DND-41 (cell line): ENCODE data around the gene BRIP1.

Experiments used
- ATAC-seq: fragments of 200-7000 bp; cut with Tn5 transposase; 3 replicates; pipeline ENCODE4 v1.9.1; 2021; ENCODE audit warnings: low read depth; ENCODE audit not compliant: insufficient read depth
- DNase-seq: peaks from one replicate; pipeline ENCODE4 v3.0.0-alpha.2; 2020
- H2AFZ ChIP-seq: 2 replicates; pipeline ENCODE4 v1.6.0; 2012; ENCODE audit warnings: low read depth, low read length
- H3K27ac ChIP-seq: 2 replicates; pipeline ENCODE4 v1.5.1; 2012; ENCODE audit warnings: low read length, inconsistent platforms
- H3K27me3 ChIP-seq: fragments of 200-600 bp; sonication (generic); 2 replicates; pipeline ENCODE4 v1.6.0; 2012; ENCODE audit warnings: low read length, mild to moderate bottlenecking, inconsistent platforms; ENCODE audit not compliant: insufficient read depth, poor library complexity
- H3K36me3 ChIP-seq: 2 replicates; pipeline ENCODE4 v1.5.1; 2012; ENCODE audit warnings: low read length, inconsistent platforms; ENCODE audit not compliant: insufficient read depth
- H3K4me1 ChIP-seq: 2 replicates; pipeline ENCODE4 v1.5.1; 2012; ENCODE audit warnings: mild to moderate bottlenecking, low read length; ENCODE audit not compliant: insufficient read depth
- H3K4me2 ChIP-seq: 2 replicates; pipeline ENCODE4 v1.6.0; 2012; ENCODE audit warnings: mild to moderate bottlenecking, moderate library complexity, low read length, inconsistent platforms; ENCODE audit not compliant: insufficient read depth
- H3K4me3 ChIP-seq, 2 experiments: fragments of 200-600 bp in 1 of 2; shearing (Covaris generic) in 1 of 2; 2 replicates each; pipeline ENCODE4 v1.5.1; 2012 to 2016; ENCODE audit warnings: inconsistent platforms in 2 of 2, low read length in 2 of 2, mild to moderate bottlenecking in 2 of 2, low read depth in 1 of 2, moderate library complexity in 1 of 2
- H3K79me2 ChIP-seq: 2 replicates; pipeline ENCODE4 v1.6.0; 2012; ENCODE audit warnings: low read length, inconsistent platforms; ENCODE audit not compliant: insufficient read depth
- H3K9ac ChIP-seq: 2 replicates; pipeline ENCODE4 v1.6.0; 2012; ENCODE audit warnings: low read depth, mild to moderate bottlenecking, inconsistent platforms, low read length, moderate library complexity
- H3K9me3 ChIP-seq: 2 replicates; pipeline ENCODE4 v1.5.1; 2012; ENCODE audit warnings: low read length, moderate library complexity, mild to moderate bottlenecking, inconsistent platforms; ENCODE audit not compliant: insufficient read depth, severe bottlenecking
- H4K20me1 ChIP-seq: 2 replicates; pipeline ENCODE4 v1.6.0; 2012; ENCODE audit warnings: low read length; ENCODE audit not compliant: insufficient read depth
- CTCF ChIP-seq: IDR thresholded peaks from 2 replicates; pipeline ENCODE4 v1.5.1; 2012; ENCODE audit warnings: borderline replicate concordance, low read length, moderate library complexity, mild to moderate bottlenecking; ENCODE audit not compliant: poor library complexity, severe bottlenecking; ENCODE audit errors: extremely low read depth
- EZH2 ChIP-seq: IDR thresholded peaks from 3 replicates; pipeline ENCODE4 v1.6.1; 2012; ENCODE audit warnings: borderline replicate concordance, low read depth, mild to moderate bottlenecking, moderate library complexity, low read length, inconsistent platforms; ENCODE audit not compliant: severe bottlenecking

Gene BRIP1

GRCh38 chr17:61834610-61835009 is 28.7 kb downstream of the BRIP1 start:
- ATAC-seq (no peak), DNase-seq (no peak)
- no peak overlapping the region for H3K27ac ChIP-seq
- peaks cover 33% of the 10 kb centered on the region for H3K36me3 ChIP-seq
- no peaks in the 10 kb centered on the region for H3K4me1 ChIP-seq
- no peak for TF ChIP-seq EZH2
- no peak for TF ChIP-seq CTCF
- no peaks in the 10 kb centered on the region for H3K9me3 ChIP-seq
- no peaks in the 10 kb centered on the region; the same call in 1 of the 2 replicates for H3K79me2 ChIP-seq
- H4K20me1 ChIP-seq, result no peaks in the 10 kb centered on the region
- H3K4me2 ChIP-seq, result no peak overlapping the region
- no peak overlapping the region for H3K9ac ChIP-seq
- no peak overlapping the region for H3K4me3 ChIP-seq
- no peaks in the 10 kb centered on the region for H3K27me3 ChIP-seq
- H2AFZ ChIP-seq, result no peak overlapping the region

- H3K27ac ChIP-seq, result no peak overlapping the region
- ATAC-seq (no peak), DNase-seq (no peak)
- no peaks in the 10 kb centered on the region for H3K27me3 ChIP-seq
- TF ChIP-seq CTCF (no peak), EZH2 (no peak)
- no peak overlapping the region for H3K4me3 ChIP-seq
- no peak overlapping the region for H3K4me2 ChIP-seq
- H3K79me2 ChIP-seq, result peaks cover 3% of the 10 kb centered on the region; the same call in 1 of the 2 replicates
- H3K36me3 ChIP-seq, result peaks cover 32% of the 10 kb centered on the region
- no peaks in the 10 kb centered on the region for H3K4me1 ChIP-seq
- H4K20me1 ChIP-seq, result no peaks in the 10 kb centered on the region
- no peaks in the 10 kb centered on the region for H3K9me3 ChIP-seq
- H3K9ac ChIP-seq, result no peak overlapping the region
- no peak overlapping the region for H2AFZ ChIP-seq
Observed at GRCh38 chr17:61833536-61834193, 29.7 kb downstream of the BRIP1 start.

- no peaks in the 10 kb centered on the region for H3K4me1 ChIP-seq
- peaks cover 13% of the 10 kb centered on the region; the same call in 1 of the 2 replicates for H3K79me2 ChIP-seq
- TF ChIP-seq EZH2 (no peak), CTCF (no peak)
- H2AFZ ChIP-seq, result no peak overlapping the region
- peaks cover 44% of the 10 kb centered on the region for H3K36me3 ChIP-seq
- no peaks in the 10 kb centered on the region for H4K20me1 ChIP-seq
- H3K4me2 ChIP-seq, result no peak overlapping the region
- ATAC-seq (no peak), DNase-seq (no peak)
- no peaks in the 10 kb centered on the region for H3K9me3 ChIP-seq
- H3K27me3 ChIP-seq, result no peaks in the 10 kb centered on the region
- H3K9ac ChIP-seq, result no peak overlapping the region
- no peak overlapping the region for H3K27ac ChIP-seq
- H3K4me3 ChIP-seq, result no peak overlapping the region
Observed at GRCh38 chr17:61832463-61832862, 30.9 kb downstream of the BRIP1 start.
